SU-DHL-6 (cell line): ENCODE data around the gene KNOP1.

Experiments
- H2AFZ ChIP-seq: fragments of 200-600 bp; sonication (generic); 2 replicates; pipeline ENCODE4 v1.6.1; 2014; ENCODE audit warnings: low read depth, mild to moderate bottlenecking, moderate library complexity, mixed read lengths, antibody characterized with exemption, low read length; ENCODE audit not compliant: severe bottlenecking
- H3F3A ChIP-seq: fragments of 200-600 bp; shearing (Covaris generic); 2 replicates; pipeline ENCODE4 v1.6.0; 2016; ENCODE audit warnings: antibody characterized with exemption, mild to moderate bottlenecking; ENCODE audit not compliant: insufficient read depth
- H3K27ac ChIP-seq: fragments of 200-600 bp; sonication (generic); 2 replicates; pipeline ENCODE4 v1.5.1; 2016; ENCODE audit warnings: low read depth, mild to moderate bottlenecking, low read length, moderate library complexity, mixed read lengths
- H3K27me3 ChIP-seq: fragments of 200-600 bp; sonication (generic), shearing (Covaris generic); 2 replicates; pipeline ENCODE4 v1.6.0; 2014; ENCODE audit warnings: mild to moderate bottlenecking, low read length
- H3K36me3 ChIP-seq: fragments of 200-600 bp; sonication (generic); 2 replicates; pipeline ENCODE4 v1.6.1; 2014; ENCODE audit warnings: mild to moderate bottlenecking, low read length, mixed read lengths
- H3K4me2 ChIP-seq: fragments of 300-600, 200-600 bp; shearing (Covaris generic), sonication (generic); 2 replicates; pipeline ENCODE4 v1.6.0; 2014; ENCODE audit warnings: low read length, low read depth, mild to moderate bottlenecking; ENCODE audit not compliant: poor library complexity, severe bottlenecking
- H3K4me3 ChIP-seq: fragments of 200-600 bp; sonication (generic); 2 replicates; pipeline ENCODE4 v1.5.1; 2014; ENCODE audit warnings: antibody characterized with exemption, low read length, mild to moderate bottlenecking, mixed read lengths; ENCODE audit not compliant: insufficient read depth, poor library complexity, severe bottlenecking
- H3K79me2 ChIP-seq: fragments of 200-600 bp; sonication (generic); 2 replicates; pipeline ENCODE4 v1.6.1; 2014; ENCODE audit warnings: mild to moderate bottlenecking, low read length, moderate library complexity; ENCODE audit not compliant: insufficient read depth
- H3K9ac ChIP-seq: fragments of 200-600 bp; sonication (generic); 2 replicates; pipeline ENCODE4 v1.7.0; 2014; ENCODE audit warnings: mild to moderate bottlenecking, low read length
- H3K9me2 ChIP-seq: fragments of 200-600 bp; sonication (generic); replicated peaks from 2 replicates; pipeline ENCODE4 v1.6.1; 2014; ENCODE audit warnings: low read length; ENCODE audit not compliant: insufficient read depth
- H3K9me3 ChIP-seq: fragments of 200-600 bp; sonication (generic); 2 replicates; pipeline ENCODE4 v1.6.1; 2014; ENCODE audit warnings: low read length, mixed read lengths; ENCODE audit not compliant: insufficient read depth
- H4K20me1 ChIP-seq: fragments of 200-600 bp; sonication (generic); 2 replicates; pipeline ENCODE4 v1.6.1; 2014; ENCODE audit warnings: low read depth, mild to moderate bottlenecking, antibody characterized with exemption, low read length, moderate library complexity, mixed read lengths
- CTCF ChIP-seq: fragments of 200-600 bp; sonication (generic); IDR thresholded peaks from one replicate; pipeline ENCODE4 v1.5.1; 2017; ENCODE audit warnings: antibody characterized with exemption, mild to moderate bottlenecking, low read length, moderate library complexity; ENCODE audit not compliant: insufficient read depth, poor library complexity, severe bottlenecking
- EZH2phosphoT487 ChIP-seq: fragments of 200-600 bp; sonication (generic), shearing (Covaris generic); conservative IDR thresholded peaks from 2 replicates; pipeline ENCODE4 v1.6.1; 2018; ENCODE audit warnings: mild to moderate bottlenecking, antibody characterized with exemption, low read length, moderate library complexity, mixed read lengths

KNOP1 gene

GRCh38 chr16:19757762-19758595 lies 40.0 kb upstream of the KNOP1 start:
- no peaks in the 10 kb centered on the region for H3K9me3 ChIP-seq
- H3K36me3 ChIP-seq, result no peaks in the 10 kb centered on the region
- no peaks in the 10 kb centered on the region for H3K9me2 ChIP-seq
- no peak overlapping the region for H2AFZ ChIP-seq
- H3K27me3 ChIP-seq, result no peaks in the 10 kb centered on the region
- H3K79me2 ChIP-seq, result no peaks in the 10 kb centered on the region
- H4K20me1 ChIP-seq, result no peaks in the 10 kb centered on the region
- H3K27ac ChIP-seq, result no peak overlapping the region
- H3K9ac ChIP-seq, result no peak overlapping the region
- no peak overlapping the region for H3K4me3 ChIP-seq
- no peak overlapping the region for H3K4me2 ChIP-seq
- no peak for TF ChIP-seq CTCF
- no peak for TF ChIP-seq EZH2phosphoT487
- H3F3A ChIP-seq, result no peaks in the 10 kb centered on the region

DNA sequence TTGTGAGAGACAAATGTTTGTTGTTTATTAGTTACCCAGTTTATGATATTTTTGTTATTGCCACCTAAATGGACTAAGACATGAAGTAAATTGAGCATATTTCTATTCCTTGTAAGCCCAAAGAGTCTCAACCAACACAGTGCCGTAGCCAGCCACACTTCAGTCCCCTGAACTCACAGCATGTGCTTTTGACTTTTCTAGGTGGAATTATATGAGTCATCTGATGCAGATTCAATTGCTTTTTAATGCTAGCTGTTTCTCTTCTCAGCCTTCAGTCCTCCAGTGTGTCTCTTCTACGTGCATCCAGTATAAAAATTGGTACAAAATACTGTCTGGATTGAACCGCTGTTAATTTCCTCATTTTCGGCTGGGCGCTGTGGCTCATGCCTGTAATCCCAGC lies 39.0 kb upstream of the KNOP1 start:
- Histone ChIP-seq H3K27ac (no peak overlapping the region), H3F3A (no peaks in the 10 kb centered on the region), H3K9ac (no peak overlapping the region), H4K20me1 (no peaks in the 10 kb centered on the region), H3K4me3 (no peak overlapping the region), H3K4me2 (no peak overlapping the region), H3K36me3 (no peaks in the 10 kb centered on the region), H3K9me2 (no peaks in the 10 kb centered on the region), H3K27me3 (no peaks in the 10 kb centered on the region), H3K79me2 (no peaks in the 10 kb centered on the region), H2AFZ (no peak overlapping the region), H3K9me3 (no peaks in the 10 kb centered on the region)
- no peak for TF ChIP-seq CTCF
- no peak for TF ChIP-seq EZH2phosphoT487

GRCh38 chr16:19755268-19755667 lies 37.2 kb upstream of the KNOP1 start:
- no peaks in the 10 kb centered on the region for H3K27me3 ChIP-seq
- no peaks in the 10 kb centered on the region for H3K9me2 ChIP-seq
- H2AFZ ChIP-seq, result no peak overlapping the region
- no peak for TF ChIP-seq EZH2phosphoT487
- TF ChIP-seq CTCF, result no peak
- H3K79me2 ChIP-seq, result no peaks in the 10 kb centered on the region
- no peak overlapping the region for H3K4me2 ChIP-seq
- no peaks in the 10 kb centered on the region for H3K9me3 ChIP-seq
- H3K36me3 ChIP-seq, result no peaks in the 10 kb centered on the region
- no peak overlapping the region for H3K27ac ChIP-seq
- H3F3A ChIP-seq, result no peaks in the 10 kb centered on the region
- no peak overlapping the region for H3K4me3 ChIP-seq
- H3K9ac ChIP-seq, result no peak overlapping the region
- no peaks in the 10 kb centered on the region for H4K20me1 ChIP-seq
